Retina (tissue), 1 donor: ENCODE results near the gene TECR.
"Not testable (repeated sequence)": the region's sequence is repeated elsewhere in the genome, so short reads cannot be mapped to it uniquely, and the experiment has no call there.

Source experiments
- DNase-seq: peaks from one replicate; pipeline ENCODE4 v3.0.0-alpha.2; 2016

Gene TECR

GRCh38 chr19:14529254-14530004 is at the start of gene TECR:
Gene TECR, plus strand, starts transcription at chr19:14529594. Its CDS starts 103 bp downstream, at chr19:14529697.
- peak; percentile 100 for DNase-seq

- peak; percentile 84 for DNase-seq
Observed at GRCh38 chr19:14479975-14480699, 49.3 kb upstream of the TECR start.

DNA sequence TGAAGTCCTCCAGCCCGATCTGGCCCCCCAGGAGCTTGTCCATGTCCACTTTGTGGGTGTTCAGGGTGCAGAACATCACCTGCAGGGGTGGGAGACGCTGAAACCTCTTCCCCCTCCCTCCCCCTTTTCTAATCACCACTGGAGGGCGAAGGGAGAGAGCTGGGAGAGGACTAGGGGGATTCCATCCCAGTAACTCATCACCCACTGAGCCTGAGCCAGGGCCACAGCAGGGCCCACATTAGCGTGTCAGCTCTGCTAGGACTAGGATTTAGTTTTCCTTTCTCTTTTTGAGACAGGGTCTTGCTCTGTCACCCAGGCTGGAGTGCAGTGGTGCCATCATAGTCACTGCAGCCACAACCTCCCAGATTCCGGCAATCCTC is 48.7 kb upstream of the TECR start:
- DNase-seq: no peak

GRCh38 chr19:14482172-14482941 is 47.0 kb upstream of the TECR start:
- no peak for DNase-seq

DNA sequence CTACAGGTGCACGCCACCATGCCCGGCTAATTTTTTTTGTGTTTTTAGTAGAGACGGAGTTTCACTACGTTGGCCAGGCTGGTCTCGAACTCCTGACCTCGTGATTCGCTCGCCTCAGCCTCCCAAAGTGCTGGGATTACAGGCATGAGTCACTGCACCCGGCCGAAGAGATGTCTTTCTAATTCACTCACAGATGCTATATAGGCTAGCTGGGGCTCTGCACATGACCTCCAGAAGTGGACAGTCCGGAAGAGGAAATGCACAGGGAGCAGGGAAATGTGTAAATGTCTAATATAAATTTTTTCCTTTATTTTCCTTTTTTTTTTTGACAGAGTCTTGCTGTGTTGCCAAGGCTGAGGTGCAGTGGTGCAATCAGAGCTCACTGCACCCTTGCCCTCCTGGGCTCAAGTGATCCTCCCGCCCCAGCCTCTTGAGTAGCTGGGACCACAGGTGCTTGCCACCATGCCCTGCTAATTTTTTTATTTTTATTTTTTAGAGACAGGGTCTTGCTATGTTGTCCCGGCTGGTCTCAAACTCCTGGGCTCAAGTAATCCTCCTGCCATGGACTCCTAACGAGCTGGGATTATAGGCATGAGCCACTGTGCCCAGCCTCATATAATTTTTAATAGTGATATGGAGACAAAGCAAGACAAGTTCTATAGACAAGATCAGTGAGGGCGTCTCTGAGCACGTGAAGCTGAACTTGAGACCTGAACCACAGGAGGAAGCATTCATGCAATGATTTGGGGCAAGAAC is 41.8 kb upstream of the TECR start:
- no peak for DNase-seq

DNA sequence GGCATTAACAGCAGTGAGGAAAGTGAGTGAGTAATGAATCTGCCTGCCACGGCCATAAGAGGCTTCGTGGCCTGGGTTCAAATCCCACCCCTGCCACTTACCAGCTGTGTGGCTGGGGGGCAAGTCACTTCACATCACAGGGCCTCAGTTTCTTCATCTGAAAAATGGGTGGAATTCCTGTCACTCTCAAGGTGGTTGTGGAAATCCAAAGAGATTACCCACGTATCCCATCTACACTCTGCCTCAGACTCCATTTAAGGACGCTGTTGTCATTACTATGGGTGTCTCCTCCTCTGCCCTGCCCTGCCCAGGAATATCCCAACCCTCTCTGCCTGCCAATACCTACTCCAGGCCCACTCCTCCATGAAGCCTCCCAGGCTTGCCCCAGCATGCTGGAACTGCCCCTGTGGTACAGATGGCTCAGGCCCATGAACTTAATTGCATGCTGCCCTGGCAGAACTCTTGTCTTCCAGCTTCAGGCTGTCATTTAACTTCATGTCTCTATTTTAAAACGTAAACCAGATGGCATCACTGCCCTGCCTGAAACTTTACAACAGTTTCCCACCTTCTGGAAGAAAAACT is 36.5 kb upstream of the TECR start:
- DNase-seq: no peak

DNA sequence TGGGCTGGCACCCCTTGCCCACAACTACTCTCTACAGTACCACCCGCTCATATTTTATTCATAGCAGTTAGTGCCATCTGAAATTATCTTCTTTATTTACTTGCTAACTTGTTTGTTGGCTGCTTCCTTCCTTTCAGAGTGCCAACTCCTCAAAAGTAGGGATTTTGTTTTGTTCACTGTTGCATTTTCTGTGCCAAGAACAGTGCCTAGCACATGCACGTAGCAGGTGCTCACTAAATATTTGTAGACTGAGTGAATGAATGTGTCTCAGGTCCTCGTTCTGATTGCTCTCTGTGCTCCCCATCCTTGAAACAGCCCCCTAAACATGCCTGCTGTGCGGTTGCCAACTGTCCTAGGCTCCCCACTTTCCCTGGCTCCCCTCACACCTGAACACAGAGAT is 35.0 kb upstream of the TECR start:
- DNase-seq: no peak

DNA sequence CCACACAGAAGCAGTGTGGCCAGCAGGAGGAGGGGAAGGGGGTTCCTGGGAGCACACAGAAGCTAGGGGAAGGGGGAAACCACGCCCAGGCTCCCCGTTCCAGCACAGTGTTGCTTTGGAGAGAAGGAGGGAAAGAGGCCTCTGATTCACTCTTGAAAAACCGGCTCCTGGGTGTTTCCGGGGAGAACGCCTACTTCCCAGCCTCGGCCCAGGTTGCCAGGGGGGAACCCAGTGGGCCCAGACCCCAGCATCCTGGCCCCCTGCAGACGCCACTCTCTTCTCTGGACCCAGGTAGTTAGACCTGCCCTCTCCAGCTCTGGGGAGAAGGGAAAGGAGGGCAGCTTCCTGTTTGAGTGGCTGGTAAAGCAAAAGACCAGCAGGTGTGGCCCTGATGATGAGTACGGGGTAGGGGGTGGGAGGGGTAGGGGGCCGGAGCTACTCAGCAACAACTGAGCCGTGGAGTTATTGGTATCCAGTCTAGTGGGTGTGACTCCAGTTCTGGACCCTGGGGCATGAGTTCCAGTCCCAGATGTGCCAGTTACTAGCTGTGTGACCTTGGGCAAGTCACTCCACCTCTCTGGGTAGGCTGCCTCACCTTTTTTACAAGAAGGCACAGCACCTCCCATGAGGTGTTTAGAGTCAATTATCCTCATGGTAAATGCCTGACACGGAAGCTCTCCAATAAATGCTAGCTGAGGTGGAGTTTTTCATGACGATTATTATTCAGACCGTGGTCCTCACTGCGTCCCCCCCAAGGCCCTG is 34.3 kb upstream of the TECR start:
- no peak for DNase-seq

DNA sequence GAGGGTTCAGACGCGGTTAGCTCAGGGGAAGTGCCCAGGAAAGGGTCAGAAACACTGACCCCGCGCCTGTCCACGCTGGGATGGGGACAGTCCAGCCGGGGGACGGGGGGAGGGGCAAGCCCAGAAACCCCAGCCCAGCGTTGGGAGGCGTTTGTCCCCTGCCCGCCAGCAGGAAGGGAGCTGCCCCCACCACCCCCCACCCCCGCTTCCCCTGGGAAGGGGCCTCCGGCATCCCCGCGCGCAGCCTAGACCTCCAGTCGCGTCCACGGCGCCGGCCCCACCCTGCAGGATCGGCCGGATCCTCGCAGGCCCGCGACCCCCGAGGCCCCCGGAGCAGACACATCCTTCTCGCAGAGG is 33.7 kb upstream of the TECR start:
- no peak for DNase-seq

DNA sequence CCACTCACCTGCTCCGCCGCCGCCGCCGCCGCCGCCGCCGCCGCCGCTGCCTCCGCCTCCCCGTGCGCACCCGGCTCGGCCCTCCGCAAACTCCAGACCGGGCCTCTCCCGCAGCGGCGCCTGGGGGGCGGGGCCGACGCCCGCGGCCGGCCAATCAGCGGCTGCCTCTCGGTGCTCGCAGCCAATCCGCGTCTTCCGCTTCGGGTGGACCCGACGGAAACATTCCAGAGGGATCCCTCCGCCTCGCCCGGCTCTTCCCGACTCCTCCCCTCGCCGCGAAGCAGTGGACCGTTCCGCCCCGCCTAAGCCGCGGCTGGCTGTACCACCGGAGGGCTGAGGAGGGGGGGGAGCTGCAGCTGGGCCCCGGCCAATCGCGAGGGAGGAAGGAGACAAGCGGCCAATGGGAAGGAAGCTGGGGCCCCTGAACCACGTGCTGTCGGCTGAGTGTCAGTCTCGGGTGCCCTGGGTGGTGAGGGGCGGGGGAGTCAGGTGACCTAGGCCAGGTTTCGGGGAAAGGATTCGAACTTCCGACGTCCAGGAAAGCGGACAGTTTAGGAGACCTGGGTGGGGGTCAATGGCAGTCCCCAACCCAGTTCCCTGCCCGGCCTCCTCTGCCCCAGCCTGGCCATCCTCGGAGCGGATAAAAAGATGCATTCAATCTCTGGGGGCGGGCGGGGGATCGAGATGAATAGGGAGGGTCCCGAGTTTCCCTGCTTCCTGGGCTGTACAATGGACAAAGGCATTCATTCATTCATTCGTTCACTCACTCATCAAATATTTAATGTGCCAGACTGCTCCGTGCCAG is 33.2 kb upstream of the TECR start, which contains the start of gene GIPC1:
Gene GIPC1, minus strand, starts transcription at position 99 of the 805 bp plus-strand sequence. CDS start 13,151 bp downstream, outside the sequence.
- DNase-seq: peak; percentile 99

DNA sequence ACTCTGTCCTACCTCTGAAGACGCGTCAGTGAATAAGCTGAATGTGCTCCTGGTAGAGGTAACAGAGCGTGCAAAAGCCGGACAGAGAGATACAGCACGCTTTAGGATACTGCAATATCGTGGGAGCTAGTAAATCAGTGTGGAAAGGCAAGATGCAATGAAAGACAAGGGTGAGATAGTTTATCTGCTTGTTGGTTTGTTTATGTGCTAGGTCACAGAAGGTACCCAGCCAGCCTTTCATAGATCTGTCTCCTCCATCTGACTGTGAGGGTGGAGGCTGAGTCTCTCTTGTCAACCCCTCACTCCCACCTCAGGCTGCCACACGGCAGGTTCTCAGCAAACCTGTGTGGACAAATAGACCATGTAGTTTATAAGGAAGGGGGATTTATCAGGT is 32.6 kb upstream of the TECR start:
- DNase-seq: no peak

DNA sequence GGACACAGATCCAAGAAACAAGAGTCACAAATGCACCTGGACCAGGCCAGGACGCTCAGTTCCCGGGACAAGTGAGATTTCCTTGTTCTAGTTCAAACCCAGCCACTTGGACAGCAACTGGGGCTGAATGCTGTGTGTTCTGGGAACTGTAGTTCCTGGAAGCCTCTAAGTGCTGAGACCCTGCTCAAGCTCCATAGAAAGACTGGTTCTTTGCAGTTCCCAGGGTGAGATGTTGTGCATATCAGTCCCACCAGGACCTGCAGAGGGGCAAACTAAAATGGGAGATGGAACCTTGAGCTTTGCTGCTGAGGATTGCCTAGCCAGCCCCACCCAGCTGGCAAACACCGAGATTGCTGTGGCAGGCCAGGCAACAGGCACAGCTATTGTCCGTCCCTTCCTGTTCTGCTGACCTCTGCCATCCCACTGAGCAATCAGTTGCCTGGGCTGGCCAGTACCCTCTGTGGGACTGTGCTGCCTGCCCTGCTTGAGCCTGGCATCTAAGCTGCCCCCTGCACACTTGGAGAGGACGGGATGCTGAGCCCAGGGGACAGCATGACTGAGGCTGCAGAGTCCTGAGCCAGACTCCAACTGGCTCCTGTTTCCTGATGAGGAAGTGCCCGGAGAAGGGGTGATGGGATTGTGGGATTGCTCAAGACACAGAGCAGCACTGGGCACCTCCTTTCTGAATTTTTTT is 32.0 kb upstream of the TECR start:
- no peak for DNase-seq

- DNase-seq: no peak
Observed at GRCh38 chr19:14502334-14503092, 26.9 kb upstream of the TECR start.

GRCh38 chr19:14503285-14503684 is 26.1 kb upstream of the TECR start:
- no peak for DNase-seq

GRCh38 chr19:14504575-14504974 is 24.8 kb upstream of the TECR start:
- not testable (repeated sequence) for DNase-seq

GRCh38 chr19:14505488-14506239 is 23.7 kb upstream of the TECR start:
- peak; percentile 36 for DNase-seq

DNA sequence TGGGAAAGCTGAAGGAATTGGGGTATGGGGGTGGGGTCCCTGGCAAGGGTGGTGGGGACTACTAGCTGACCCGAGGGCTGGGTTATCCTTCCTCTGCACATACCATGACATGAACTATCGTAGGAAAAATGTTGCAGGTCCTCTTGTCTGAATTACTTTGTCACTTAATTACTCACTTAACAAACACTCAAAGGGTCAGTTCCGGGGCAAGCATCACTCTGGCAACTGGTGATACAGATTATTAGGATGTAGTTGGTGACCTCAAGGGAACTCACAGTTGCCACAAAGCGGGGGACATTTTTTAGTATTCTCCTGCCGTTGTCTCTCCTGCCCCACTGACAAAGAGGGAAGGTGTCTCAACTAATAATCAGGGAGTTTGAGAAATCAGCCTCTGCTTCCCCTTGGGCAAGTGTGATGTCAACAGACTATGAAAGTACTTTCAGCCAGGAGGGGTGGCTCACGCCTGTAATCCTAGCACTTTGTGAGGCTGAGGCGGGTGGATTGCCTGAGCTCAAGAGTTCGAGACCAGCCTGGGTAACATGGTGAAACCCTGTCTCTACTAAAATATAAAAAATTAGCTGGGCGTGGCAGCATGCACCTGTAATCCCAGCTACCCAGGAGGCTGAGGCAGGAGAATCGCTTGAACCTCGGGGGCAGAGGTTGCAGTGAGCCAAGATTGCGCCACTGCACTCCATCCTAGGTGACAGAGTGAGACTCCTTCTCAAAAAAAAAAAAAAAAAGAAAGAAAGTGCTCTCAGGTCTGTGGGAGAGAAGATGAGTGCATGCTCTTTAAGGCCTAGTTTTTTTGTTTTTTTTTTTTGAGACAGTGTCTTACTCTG is 21.5 kb upstream of the TECR start:
- no peak for DNase-seq
